NCI-H146 (cell line): ENCODE data around the gene RNF214.
"Not testable (repeated sequence)": the region's sequence is repeated elsewhere in the genome, so short reads cannot be mapped to it uniquely, and the experiment has no call there.

Experiments
- DNase-seq: peaks from one replicate; lab custom pipeline; 2025; lab: John Stamatoyannopoulos, UW

RNF214 gene

DNA sequence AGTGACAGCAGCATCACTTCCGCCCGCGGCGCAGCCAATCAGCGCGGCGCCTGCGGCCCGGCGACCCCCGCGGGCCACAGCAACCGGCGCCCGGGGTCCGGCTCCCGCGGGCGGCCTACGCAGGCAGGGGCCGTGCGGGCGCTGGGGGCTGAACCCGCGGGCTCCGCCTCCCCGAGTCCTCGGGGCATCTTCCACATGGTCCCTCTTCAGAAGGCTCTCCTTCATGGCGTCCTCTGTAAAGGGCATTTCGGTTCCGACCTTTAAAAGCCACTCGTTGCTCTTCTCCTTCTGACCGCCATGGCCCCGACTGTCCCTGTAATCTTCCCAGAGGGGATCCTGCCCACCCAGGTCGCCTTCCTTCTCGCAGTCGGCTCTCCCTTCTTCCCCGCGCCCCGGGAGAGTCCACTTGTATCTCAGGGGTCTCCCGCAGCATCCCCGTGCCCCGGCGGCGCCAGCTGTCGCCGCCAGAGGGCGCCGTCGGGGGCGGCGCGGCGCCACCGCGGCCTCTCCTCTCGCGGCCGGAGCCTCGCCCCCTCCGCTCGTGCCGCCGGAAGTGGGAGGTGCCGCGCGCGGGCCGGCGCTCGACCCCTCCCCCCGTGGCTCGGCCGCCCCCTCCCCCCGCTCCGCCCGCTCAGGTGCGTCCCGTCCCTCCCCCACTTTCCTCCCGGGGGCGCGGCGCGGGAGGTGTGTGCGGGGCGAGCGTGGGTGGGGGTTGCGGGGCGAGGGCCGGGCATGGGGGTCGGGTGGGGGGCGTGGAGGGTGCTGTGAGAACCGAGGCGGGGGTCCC is at the start of gene RNF214:
Gene RNF214 (plus strand): TSS at position 580 of the 787 bp plus-strand sequence. CDS start 1,602 bp downstream, outside the sequence.
- peak; percentile 83 for DNase-seq

DNA sequence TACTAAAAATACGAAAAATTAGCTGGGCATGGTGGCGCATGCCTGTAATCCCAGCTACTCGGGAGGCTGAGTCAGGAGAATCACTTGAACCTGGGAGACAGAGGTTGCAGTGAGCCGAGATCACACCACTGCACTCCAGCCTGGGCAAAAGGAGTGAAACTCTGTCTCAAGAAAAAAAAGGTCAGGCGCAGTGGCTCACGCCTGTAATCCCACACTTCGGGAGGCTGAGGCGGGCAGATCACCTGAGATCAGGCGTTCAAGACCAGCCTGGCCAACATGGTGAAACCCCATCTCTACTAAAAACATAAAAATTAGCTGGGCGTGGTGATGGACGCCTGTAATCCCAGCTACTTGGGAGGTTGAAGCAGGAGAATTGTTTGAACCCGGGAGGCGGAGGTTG is 49.3 kb upstream of the RNF214 start:
- DNase-seq, result not testable (repeated sequence)

GRCh38 chr11:117183724-117184349 is 48.6 kb upstream of the RNF214 start:
- DNase-seq, result no peak

DNA sequence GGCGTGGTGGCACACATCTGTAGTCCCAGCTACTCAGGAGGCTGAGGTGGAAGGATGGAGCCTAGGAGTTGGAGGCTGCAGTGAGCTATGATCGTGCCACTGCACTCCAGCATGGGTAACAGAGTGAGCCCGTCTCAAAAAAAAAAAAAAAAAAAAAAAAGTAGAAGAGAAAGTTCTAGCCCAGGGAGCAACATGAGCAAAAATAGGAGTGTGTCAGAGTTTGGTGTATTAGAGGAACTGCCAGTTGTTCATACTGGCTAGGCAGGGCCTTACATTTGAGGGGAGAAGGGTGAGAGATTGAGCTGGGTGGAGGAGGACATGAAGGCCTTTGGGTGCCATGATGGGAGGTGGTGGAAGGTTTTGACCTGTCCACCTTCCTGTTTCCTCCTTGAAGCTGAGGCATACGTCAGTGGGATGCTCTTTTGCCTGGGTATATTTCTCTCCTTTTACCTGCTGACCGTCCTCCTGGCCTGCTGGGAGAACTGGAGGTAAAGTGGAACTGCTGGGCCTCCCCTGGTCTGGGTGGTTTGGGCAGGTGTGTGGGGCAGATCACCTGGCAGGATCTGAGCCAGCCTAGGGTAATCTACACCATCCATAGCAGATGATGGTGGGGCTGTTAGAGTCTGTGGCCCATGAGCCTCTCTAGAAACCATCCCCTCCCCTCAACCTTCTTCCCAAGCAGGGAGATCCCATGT is 46.6 kb upstream of the RNF214 start:
- no peak for DNase-seq

GRCh38 chr11:117186431-117186761 is 46.1 kb upstream of the RNF214 start:
- no peak for DNase-seq

DNA sequence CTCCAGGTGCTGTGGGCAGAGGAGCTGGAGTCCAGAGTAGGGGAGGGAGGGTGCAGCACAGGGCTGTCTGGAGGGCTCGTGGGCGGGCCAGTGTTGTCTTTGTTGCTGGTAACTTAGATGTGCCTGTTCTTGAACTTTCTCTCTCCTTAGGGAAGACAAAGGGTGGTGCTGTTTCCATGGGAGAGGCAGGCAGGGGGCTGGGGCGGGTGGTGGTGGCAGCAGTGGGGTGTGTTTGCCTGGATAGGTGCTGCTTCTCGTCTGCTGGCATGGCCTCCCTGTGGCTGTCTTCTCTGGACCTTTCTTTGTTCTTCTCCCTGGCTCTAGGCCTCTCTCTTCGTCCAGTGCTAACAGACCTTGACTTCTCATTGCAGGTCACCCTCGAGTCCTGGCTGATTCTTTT is 45.5 kb upstream of the RNF214 start:
- no peak for DNase-seq

DNA sequence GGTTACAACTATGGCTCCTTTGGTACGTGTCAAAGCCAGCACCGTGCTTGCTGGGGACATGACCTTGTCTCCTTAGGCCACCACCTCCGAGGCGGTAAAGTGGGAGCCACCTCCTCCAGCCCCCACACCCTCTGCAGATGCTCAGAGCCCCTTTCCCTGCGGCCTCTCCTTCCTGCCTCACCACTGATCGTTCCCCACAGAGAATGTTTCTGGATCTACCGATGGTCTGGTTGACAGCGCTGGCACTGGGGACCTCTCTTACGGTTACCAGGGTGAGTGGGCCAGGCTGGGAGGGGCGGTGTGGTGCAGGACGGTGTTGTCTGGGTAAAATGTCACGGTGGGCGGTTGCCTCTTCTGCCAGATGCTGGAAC is 45.1 kb upstream of the RNF214 start:
- DNase-seq, result no peak

- no peak for DNase-seq
Measured at GRCh38 chr11:117187799-117188481, 44.5 kb upstream of the RNF214 start.

DNA sequence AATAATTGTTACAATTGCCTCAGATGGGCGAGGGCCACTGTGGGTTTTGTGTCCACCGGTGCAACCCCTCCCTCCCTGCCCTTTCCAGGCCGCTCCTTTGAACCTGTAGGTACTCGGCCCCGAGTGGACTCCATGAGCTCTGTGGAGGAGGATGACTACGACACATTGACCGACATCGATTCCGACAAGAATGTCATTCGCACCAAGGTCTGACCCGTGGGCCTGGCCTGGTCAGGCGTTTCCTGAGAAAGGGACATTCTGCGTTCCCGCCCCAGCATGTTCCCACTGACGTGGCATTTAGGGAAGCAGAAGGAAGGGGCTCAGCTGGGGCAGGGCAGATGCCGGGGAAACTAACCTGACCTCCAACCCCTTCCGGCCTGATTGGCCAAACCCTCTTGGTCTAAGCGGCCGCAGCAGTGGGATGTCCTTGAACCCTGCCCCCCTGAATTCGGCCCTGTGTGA is 43.8 kb upstream of the RNF214 start:
- DNase-seq, result no peak

DNA sequence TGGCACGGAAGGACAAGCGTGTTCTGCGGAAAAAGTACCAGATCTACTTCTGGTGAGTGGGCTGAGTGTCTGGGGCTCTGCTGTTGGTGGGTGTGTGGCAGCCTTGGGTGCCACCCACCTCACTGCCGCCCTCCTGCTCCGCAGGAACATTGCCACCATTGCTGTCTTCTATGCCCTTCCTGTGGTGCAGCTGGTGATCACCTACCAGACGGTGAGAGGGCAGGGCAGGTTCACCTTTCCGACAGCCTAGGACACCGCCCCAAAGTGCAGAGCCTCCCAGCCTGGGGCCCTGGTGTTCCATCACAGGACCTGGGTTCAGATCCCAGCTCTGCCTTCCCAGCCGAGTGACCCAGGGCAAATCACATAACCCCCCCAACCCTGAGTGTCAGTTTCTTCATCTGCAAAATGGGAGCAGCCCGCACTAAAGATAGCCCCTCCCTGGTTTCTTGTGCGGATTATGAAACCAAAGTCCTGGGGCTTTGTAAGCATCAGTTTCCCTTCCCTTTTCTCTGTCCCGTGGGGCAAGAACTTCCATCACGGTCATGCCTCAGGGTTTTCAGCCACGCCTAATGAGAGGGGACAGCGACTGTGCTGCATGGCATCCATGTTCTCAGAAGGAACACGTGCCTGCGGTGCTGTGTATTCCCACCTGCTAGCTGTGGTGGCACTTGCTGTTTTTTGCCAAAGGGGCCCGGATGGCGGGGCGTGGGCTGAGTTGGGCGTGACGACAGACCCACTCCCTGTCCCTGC is 43.1 kb upstream of the RNF214 start:
- DNase-seq, result no peak

- no peak for DNase-seq
Measured at GRCh38 chr11:117189941-117190544, 42.4 kb upstream of the RNF214 start.

DNA sequence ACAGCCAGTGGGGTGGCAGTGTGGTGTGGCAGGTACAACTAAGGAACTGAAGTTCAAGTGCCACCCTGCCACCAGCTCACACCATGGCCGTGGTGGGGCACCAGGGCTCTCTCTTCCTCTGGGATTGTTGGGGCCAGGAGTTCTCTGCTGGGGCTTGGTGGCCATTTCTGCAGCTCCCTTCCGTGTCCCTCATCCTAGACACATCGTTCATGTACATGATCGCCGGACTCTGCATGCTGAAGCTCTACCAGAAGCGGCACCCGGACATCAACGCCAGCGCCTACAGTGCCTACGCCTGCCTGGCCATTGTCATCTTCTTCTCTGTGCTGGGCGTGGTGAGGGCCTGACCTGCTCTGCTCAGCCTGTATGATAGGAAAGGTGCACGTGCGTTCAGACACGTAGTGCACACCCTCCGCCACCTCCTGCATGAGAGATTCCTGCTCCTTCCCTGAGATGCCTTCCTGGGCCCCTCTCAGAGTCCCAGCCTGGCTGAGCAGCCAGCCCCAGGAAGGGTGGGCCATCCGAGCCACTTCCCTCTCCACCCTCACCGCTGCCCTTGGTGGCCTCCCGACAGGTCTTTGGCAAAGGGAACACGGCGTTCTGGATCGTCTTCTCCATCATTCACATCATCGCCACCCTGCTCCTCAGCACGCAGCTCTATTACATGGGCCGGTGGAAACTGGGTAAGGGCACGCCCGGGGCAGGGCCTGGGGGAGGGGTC is 40.6 kb upstream of the RNF214 start:
- DNase-seq, result no peak

DNA sequence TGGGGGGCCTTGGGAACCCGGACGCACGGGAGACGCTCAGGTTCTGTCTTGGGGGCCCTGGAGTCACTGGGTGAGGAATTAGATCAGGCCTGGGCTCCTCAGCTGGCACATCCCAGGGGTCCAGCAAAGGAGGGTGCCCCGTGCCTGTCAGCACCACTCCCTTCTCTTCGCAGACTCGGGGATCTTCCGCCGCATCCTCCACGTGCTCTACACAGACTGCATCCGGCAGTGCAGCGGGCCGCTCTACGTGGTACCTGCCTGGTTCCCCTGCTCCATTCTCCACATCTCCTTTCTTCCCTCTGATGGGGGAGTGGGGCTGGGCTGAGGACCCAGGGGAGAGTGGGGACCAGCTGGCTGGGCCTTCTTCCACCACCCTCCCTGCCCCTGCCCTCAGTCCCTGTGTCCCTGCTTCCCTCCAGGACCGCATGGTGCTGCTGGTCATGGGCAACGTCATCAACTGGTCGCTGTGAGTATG is 40.0 kb upstream of the RNF214 start:
- no peak for DNase-seq

GRCh38 chr11:117193130-117194020 is 39.1 kb upstream of the RNF214 start:
- DNase-seq, result no peak

DNA sequence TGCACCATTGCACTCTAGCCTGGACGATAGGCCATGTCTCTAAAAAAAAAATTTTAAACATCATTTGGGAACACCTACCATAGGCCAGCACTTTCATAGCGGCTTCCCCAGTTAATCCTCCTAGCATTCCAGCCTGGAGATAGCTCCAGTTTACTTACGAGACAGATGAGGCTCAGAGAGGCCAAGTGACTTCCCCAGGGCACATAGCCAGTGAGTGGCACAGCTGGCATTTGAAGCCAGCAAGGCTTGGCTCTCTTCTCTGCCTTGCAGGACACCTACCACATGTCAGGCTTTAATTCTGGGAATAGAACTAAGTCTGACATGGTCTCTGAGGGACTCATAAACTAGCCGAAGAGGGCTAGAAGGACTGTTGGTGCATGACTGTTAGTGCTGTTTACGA is 38.2 kb upstream of the RNF214 start:
- DNase-seq, result no peak

DNA sequence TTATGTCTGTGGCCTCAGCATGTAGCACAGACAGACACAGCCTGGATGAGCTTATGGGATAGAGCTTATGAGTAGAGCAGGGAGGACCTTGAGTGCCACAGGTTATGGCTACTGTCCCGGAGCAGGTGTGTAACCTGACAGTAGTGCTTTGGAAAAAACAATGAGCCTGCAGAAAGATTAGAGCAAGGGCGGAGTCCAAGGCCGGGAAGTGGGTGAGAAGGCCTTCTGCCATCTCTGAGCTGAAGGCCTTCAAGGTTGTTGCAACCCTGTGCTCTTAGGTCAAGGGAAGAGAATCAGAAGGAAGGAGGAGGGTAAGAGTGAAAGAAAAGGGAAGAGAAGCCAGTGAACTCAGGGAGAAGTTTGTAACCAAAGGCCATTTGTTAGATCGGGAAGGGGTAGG is 37.2 kb upstream of the RNF214 start:
- no peak for DNase-seq

DNA sequence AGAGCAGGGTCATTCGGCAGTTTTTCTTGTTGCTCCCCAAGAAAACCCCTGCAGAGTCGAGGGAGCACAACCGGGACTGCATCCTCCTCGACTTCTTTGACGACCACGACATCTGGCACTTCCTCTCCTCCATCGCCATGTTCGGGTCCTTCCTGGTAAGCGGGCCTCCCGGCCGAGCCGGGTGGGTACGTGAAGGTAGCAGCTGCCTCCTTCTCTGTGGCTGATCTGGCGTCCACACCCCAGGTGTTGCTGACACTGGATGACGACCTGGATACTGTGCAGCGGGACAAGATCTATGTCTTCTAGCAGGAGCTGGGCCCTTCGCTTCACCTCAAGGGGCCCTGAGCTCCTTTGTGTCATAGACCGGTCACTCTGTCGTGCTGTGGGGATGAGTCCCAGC is 36.7 kb upstream of the RNF214 start:
- DNase-seq, result no peak

DNA sequence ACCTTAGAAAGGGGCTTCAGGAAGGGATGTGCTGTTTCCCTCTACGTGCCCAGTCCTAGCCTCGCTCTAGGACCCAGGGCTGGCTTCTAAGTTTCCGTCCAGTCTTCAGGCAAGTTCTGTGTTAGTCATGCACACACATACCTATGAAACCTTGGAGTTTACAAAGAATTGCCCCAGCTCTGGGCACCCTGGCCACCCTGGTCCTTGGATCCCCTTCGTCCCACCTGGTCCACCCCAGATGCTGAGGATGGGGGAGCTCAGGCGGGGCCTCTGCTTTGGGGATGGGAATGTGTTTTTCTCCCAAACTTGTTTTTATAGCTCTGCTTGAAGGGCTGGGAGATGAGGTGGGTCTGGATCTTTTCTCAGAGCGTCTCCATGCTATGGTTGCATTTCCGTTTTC is 35.5 kb upstream of the RNF214 start:
- no peak for DNase-seq
